ENCODE measurements around the gene ADGRF1.

Gene ADGRF1

GRCh38 chr6:46974786-46975185 is 67.3 kb downstream of the ADGRF1 start:
- no peak for DNase-seq

- DNase-seq, result no peak
Measured at GRCh38 chr6:46973029-46973428, 69.1 kb downstream of the ADGRF1 start.

- no peak for DNase-seq
Measured at GRCh38 chr6:46972531-46972930, 69.6 kb downstream of the ADGRF1 start.

- DNase-seq, result no peak
Measured at GRCh38 chr6:46969206-46969605, 72.9 kb downstream of the ADGRF1 start.

GRCh38 chr6:46967826-46968349 is 74.2 kb downstream of the ADGRF1 start:
- DNase-seq, result no peak

GRCh38 chr6:46964716-46965519 is 77.2 kb downstream of the ADGRF1 start:
- DNase-seq, result no peak

- no peak for DNase-seq
Measured at GRCh38 chr6:46963626-46964025, 78.5 kb downstream of the ADGRF1 start.

- no peak for DNase-seq
Measured at GRCh38 chr6:46963039-46963438, 79.1 kb downstream of the ADGRF1 start.

- no peak for DNase-seq
Measured at GRCh38 chr6:46961711-46962110, 80.4 kb downstream of the ADGRF1 start.

- no peak for DNase-seq
Measured at GRCh38 chr6:46961232-46961631, 80.9 kb downstream of the ADGRF1 start.

GRCh38 chr6:46959419-46959818 is 82.7 kb downstream of the ADGRF1 start:
- no peak for DNase-seq

GRCh38 chr6:46956409-46956808 is 85.7 kb downstream of the ADGRF1 start:
- DNase-seq, result no peak

GRCh38 chr6:46954837-46955451 is 87.2 kb downstream of the ADGRF1 start:
- no peak for DNase-seq

- no peak for DNase-seq
Measured at GRCh38 chr6:46953921-46954320, 88.2 kb downstream of the ADGRF1 start.

GRCh38 chr6:46949632-46950280 is 92.4 kb downstream of the ADGRF1 start:
- DNase-seq, result no peak

GRCh38 chr6:46948699-46949098 is 93.4 kb downstream of the ADGRF1 start:
- DNase-seq, result no peak

Data from NCI-H187 (cell line).